ENCODE measurements around the gene TCERG1L.

The TCERG1L gene

GRCh38 chr10:131114846-131115245 is 196.7 kb downstream of the TCERG1L start:
- Histone ChIP-seq H2AFZ (ENCODE audit: low read depth) (no peak overlapping the region), H3K9ac (no peak overlapping the region), H4K20me1 (ENCODE audit: insufficient read depth) (no peaks in the 10 kb centered on the region), H3K4me1 (ENCODE audit: low read depth, poor library complexity, severe bottlenecking) (no peaks in the 10 kb centered on the region), H3K36me3 (ENCODE audit: insufficient read depth) (no peaks in the 10 kb centered on the region), H3K4me3 (IDR thresholded peaks at IDR 0.05; ENCODE audit: insufficient read depth, low read depth, low read length) (no peak overlapping the region), H3K79me2 (ENCODE audit: insufficient read depth, low read depth) (no peaks in the 10 kb centered on the region), H3K27ac (no peak overlapping the region), H3K4me2 (no peak overlapping the region), H3K27me3 (ENCODE audit: insufficient read depth, low read depth) (no peaks in the 10 kb centered on the region)
- TF ChIP-seq CTCF (conservative IDR thresholded peaks at IDR 0.05; ENCODE audit: low read depth, low read length) = no peak

GRCh38 chr10:131113709-131114291 is 197.7 kb downstream of the TCERG1L start:
- Histone ChIP-seq H4K20me1 (ENCODE audit: insufficient read depth) (no peaks in the 10 kb centered on the region), H3K79me2 (ENCODE audit: insufficient read depth, low read depth) (no peaks in the 10 kb centered on the region), H3K4me3 (IDR thresholded peaks at IDR 0.05; ENCODE audit: insufficient read depth, low read depth, low read length) (no peak overlapping the region), H3K27ac (no peak overlapping the region), H3K27me3 (ENCODE audit: insufficient read depth, low read depth) (no peaks in the 10 kb centered on the region), H3K9ac (no peak overlapping the region), H2AFZ (ENCODE audit: low read depth) (no peak overlapping the region), H3K4me2 (no peak overlapping the region), H3K36me3 (ENCODE audit: insufficient read depth) (no peaks in the 10 kb centered on the region), H3K4me1 (ENCODE audit: low read depth, poor library complexity, severe bottlenecking) (no peaks in the 10 kb centered on the region)
- TF ChIP-seq CTCF (conservative IDR thresholded peaks at IDR 0.05; ENCODE audit: low read depth, low read length) = no peak

- Histone ChIP-seq H3K79me2 (ENCODE audit: insufficient read depth, low read depth) (no peaks in the 10 kb centered on the region), H3K27ac (no peak overlapping the region), H4K20me1 (ENCODE audit: insufficient read depth) (no peaks in the 10 kb centered on the region), H3K4me2 (no peak overlapping the region), H2AFZ (ENCODE audit: low read depth) (no peak overlapping the region), H3K4me1 (ENCODE audit: low read depth, poor library complexity, severe bottlenecking) (no peaks in the 10 kb centered on the region), H3K4me3 (IDR thresholded peaks at IDR 0.05; ENCODE audit: insufficient read depth, low read depth, low read length) (no peak overlapping the region), H3K27me3 (ENCODE audit: insufficient read depth, low read depth) (no peaks in the 10 kb centered on the region), H3K9ac (no peak overlapping the region), H3K36me3 (ENCODE audit: insufficient read depth) (no peaks in the 10 kb centered on the region)
- TF ChIP-seq CTCF (conservative IDR thresholded peaks at IDR 0.05; ENCODE audit: low read depth, low read length) = no peak
Measured at GRCh38 chr10:131113165-131113564, 198.4 kb downstream of the TCERG1L start.

- H3K9ac ChIP-seq = no peak overlapping the region
- no peaks in the 10 kb centered on the region for H3K36me3 ChIP-seq (ENCODE audit: insufficient read depth)
- no peaks in the 10 kb centered on the region for H3K4me1 ChIP-seq (ENCODE audit: low read depth, poor library complexity, severe bottlenecking)
- no peak overlapping the region for H3K27ac ChIP-seq
- H3K4me3 ChIP-seq (IDR thresholded peaks at IDR 0.05; ENCODE audit: insufficient read depth, low read depth, low read length) = no peak overlapping the region
- H3K79me2 ChIP-seq (ENCODE audit: insufficient read depth, low read depth) = no peaks in the 10 kb centered on the region
- H2AFZ ChIP-seq (ENCODE audit: low read depth) = no peak overlapping the region
- no peak overlapping the region for H3K4me2 ChIP-seq
- H4K20me1 ChIP-seq (ENCODE audit: insufficient read depth) = no peaks in the 10 kb centered on the region
- no peaks in the 10 kb centered on the region for H3K27me3 ChIP-seq (ENCODE audit: insufficient read depth, low read depth)
- no peak for TF ChIP-seq CTCF (conservative IDR thresholded peaks at IDR 0.05; ENCODE audit: low read depth, low read length)
Measured at GRCh38 chr10:131112691-131113090, 198.8 kb downstream of the TCERG1L start.

Data from KMS-11 (cell line).